SKM-1 (cell line): ENCODE data around the gene KCNJ4.
A peak's percentile ranks its signal among the peaks of the same experiment; 100 is the strongest.

Experiments
- DNase-seq: peaks from one replicate; lab custom pipeline; 2025; ENCODE audit not compliant: unreplicated experiment; lab: John Stamatoyannopoulos, UW

The KCNJ4 gene

DNA sequence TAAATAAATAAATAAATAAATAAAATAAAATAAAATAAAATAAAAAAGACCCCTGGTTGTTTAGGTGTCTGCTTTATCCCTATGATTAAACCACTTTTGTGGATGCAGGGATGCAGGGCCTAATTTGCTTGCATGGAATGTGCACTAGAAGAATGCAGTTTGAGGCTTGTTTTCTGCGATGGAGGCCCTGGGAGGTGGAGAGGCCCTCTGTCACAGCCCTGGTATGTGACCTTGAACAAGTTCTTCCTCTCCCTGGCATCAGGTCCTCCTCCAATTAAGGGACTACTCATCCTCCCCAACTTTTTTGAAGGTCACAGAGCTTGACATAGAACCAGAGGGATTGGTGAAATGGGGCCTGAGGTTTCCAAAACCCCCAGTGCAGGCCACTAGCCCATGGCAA is 22.7 kb downstream of the KCNJ4 start:
- no peak for DNase-seq

DNA sequence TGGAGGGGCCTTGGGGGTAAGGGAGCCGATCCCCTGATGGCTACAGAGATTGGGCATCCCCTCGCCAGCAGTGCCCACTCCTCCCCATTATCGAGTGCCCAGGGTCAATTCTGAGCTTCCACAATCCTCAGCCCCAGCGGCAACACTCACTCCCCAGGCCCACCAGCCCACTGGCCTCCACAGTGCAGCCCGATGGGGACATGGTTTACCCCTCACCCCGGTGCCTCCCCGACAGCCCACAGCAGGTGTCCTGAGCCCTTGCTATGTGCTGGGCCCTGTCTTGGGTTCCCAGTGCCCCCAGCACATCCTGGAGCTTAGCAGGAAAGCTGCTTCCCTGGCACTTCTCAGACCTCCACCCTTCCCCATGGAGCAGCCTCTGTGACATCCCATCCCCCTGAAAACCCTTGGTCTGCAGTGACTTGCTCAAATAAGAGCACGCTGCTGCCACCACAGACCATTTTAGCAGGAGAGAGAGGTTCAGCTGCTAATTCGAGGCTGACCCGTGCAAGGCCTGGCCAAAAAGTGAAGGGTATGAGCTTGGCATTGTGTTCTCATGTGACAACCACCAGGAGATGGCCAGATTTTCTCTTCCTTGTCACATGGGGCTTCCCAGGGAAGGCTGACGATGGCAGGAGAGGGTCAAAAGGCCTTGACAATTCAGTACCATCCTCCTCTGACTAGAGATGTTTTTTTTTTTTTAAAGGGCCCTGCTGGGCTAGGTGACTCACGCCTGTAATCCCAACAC is 23.6 kb downstream of the KCNJ4 start:
- no peak for DNase-seq

DNA sequence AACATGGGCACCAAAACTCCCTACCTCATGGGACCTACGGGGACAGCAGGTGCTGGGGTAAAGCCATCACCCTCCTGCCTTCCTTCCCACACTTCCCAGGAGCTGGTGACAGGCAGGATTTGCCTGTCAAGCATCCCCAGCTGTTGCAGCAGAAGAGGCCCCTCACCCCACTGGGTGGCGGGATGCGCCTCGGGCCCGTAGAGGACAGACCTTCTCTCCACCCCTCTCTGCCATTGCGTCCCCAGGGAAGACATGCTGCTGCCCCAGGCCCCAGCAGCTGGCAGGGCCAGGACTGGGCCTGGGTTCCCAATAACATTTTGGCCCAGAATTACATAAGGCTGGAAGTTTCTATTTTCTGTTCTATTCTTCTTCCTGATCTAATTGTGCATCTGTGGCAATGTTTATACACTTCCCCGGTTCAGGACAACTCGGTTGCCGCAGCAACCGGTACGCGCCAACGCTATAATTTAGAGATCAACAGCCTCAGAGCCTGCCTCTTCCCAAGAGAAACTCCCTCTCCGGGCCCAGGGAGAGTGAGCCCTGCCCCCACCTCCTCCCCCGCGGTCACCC is 25.4 kb downstream of the KCNJ4 start:
- DNase-seq: no peak

DNA sequence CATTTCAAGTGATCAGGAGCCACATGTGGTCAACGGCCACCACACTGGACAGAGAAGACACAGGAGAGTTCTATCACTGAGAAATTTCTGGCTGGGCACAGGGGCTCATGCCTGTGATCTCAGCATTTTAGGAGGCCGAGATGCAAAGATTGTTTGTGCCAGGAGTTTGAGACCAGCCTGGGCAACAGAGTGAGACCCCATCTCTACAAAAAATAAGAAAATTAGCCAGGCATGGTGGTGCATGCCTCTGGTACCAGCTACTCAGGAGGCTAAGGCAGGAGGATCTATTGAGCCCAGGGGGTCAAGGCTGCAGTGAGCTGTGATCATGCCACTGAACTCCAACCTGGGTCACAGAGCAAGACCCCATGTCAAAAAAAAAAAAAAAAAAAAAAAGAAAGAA is 26.3 kb downstream of the KCNJ4 start:
- no peak for DNase-seq

DNA sequence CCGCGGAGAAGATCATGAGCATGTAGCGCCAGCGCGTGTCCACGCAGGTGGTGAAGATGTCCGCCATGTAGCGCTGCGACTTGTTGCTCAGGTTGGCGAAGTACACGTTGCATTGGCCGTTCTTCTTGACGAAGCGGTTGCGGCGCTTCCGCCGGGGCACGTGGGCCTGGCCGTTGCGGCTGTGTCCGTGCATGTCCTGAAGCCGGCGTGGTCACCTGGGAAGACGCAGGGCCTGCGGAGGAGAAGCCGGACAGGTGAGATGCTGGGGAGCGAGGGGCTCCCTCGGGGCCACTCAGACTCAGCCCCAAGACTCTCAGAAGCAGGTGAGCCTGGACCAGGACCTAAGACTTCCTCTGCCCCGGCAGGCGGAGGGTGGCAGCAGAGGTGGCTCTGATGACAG is 27.1 kb downstream of the KCNJ4 start:
- no peak for DNase-seq

DNA sequence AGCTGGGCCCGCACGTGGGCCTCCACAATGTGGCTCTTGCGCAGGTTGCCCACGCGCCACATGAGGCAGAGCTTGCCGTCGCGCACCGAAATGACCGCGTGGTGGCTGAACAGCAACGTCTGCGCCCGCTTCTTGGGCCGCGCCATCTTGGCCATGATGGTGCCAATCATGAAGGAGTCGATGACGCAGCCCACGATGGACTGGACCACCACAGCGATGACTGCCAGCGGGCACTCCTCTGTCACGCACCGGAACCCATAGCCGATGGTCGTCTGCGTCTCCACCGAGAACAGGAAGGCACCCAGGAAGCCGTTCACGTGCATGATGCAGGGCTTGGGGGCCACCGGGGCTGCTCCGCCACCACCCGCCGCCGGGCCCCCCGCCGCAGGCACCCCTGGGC is 27.5 kb downstream of the KCNJ4 start:
- DNase-seq: no peak

DNA sequence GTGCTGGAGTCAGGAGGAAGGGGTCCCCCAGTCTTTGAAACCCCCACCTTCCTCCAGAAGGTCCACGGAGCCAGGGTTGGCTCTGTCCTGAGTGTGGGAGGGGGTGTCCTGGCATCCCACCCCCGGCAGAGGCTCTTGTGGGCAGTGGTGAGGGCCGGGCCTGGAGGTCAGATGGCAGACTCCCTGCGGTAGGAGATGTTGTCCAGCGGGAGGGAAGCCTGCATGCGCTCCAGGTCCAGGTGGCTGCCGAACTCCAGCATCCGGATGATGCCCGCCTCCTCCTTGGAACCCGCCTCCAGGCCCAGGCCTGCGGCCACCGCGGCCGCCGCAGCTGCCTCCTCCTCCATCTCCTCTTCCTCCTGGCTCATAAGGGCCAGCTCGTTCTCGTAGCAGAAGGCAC is 28.4 kb downstream of the KCNJ4 start:
- no peak for DNase-seq

DNA sequence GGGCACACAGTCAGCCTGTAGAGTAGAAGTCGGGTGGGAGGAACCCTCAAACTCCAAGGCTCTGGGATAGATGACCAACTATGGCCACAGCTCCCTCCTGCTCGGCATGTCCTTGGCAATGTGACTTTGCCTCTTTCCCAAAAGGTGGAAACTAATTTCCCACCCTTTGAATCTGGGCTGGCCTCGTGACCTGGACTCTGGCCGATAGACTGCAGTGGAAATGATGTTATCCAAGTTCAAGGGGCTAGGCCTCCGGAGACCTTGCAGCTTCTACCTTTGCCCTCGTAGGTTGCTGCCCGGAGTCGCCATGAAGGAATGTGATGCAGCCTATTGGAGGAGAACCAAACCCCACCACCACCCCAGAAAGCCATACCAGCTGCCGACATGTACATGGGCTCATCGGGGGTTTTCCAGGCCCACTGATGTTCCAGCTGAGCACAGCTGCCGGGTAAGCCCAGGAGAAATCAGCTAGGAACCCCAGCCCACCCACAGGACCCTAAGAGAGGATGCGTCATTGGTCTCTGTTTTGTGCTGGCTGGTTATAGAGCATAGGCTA is 30.4 kb downstream of the KCNJ4 start:
- DNase-seq: no peak

DNA sequence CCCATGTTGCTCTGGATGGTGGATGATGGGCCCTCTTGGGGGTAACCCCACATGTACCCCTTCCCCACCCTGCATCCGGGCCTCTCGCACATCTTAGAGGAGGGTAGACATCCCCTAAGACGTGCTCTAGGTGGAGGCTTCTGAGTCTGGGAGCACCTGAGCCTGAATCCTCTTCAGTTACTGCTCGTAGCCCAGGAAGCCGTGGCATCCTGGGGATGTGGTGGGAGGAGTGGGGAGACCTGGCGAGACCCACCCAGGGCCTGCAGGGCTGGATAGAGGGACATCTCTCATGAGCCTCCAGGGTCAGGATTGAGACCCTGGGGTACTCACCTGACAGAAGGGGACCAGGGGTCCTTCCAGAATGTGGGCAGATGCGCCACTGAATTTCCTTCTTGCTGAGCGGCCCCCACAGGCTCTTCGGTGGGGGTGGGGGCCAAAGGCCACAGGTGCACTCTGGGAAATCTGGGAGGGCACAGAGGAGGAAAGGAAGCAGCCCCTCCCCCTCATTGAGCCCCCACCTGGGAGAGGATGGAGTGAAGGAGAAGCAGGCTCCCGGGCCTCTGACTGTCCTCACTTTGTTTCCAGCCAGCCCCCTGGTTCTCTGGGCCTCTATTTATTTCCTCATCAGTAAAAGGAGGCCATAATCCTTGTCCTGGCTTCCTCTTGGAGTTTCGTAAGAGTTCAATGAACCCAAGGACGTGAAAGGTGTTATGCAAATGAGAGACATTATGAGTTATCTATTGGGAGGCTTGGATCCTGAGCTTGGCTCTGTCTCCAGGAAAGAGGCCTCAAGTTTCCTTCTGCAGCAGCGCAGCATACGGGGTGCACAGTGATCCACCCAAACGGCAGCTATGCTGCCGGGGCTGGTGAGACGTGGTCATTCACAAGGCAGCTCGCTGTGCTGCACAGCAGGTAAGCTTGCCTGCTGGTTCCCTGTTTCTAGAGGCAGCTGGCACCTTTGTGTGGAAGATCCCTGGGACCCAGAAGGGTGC is 31.2 kb downstream of the KCNJ4 start:
- peak; percentile 44 for DNase-seq

DNA sequence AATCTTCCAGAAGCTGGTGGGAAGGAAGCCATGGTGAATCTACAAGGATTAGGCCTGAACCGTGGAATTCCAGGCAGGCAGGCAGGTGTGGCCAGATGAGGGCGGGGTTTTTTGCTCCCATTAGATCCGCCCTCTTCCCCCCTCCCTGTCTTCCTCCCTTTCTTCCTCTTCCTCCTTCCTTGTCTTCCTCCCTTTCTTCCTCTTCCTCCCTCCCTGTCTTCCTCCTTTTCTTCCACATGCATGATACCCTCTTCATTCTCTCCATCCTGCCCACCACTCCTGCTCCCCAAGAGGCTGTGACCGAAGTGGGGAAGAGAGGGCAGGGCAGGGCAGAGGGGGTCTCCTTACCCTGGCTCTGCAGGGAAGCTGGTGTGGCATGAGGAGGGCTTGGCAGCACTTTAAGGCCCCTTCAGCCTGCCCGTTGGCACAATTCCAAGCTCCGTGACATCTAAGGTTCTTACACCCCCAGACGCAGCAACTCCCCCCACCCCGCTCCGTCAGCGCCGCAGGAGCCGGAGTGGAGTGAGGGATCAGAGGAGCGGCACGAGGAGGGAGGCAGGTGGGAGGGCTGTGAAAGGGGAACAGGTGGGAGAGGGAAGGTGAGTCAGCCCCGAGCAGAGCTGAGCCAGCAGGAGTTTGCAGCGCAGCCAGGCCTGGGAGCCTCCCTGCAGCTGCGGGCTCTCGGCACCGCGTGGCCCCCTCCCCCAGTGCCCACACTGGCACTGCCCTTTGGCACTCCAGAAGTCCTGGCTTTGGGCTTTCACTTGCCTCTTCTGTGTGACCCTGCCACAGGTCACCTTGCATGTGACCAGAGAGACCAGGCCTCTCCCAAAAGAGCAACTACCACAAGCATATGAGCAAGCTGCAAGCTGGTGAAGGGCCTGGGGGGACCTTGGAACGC is 32.1 kb downstream of the KCNJ4 start:
- no peak for DNase-seq

DNA sequence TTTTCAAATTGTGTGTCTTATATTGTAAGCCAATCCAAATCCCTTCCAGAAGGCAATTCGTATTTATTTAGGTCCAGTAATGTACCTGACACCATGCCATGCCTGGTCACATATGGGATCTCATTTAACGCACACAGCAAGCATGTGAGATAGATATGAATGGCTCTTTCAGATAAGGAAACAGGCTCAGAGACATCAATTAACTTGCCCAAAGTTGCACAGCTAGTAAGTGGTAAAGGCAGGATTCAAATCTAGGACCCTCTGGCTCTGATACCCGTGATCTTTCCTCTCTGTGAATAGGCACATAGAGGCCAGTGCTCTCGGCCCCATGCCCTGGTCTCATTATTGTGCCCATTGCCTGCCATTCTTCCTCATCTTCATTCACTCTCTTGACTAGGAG is 34.3 kb downstream of the KCNJ4 start:
- no peak for DNase-seq

DNA sequence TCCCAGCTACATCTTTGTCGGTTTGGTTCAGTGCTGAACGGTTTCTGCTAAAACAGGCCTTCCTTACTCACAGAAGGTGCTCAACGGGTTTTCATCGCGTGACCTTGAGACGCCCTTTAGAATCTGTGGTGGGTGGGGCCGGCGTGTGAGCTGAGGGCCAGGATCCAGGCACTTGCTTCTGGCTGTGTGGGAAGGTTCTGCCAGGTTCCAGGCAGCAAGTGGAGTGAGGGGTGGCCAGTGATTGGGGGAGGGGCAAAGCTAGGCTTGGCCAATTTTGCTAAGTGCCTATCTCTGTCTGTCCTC is 35.2 kb downstream of the KCNJ4 start:
- no peak for DNase-seq

DNA sequence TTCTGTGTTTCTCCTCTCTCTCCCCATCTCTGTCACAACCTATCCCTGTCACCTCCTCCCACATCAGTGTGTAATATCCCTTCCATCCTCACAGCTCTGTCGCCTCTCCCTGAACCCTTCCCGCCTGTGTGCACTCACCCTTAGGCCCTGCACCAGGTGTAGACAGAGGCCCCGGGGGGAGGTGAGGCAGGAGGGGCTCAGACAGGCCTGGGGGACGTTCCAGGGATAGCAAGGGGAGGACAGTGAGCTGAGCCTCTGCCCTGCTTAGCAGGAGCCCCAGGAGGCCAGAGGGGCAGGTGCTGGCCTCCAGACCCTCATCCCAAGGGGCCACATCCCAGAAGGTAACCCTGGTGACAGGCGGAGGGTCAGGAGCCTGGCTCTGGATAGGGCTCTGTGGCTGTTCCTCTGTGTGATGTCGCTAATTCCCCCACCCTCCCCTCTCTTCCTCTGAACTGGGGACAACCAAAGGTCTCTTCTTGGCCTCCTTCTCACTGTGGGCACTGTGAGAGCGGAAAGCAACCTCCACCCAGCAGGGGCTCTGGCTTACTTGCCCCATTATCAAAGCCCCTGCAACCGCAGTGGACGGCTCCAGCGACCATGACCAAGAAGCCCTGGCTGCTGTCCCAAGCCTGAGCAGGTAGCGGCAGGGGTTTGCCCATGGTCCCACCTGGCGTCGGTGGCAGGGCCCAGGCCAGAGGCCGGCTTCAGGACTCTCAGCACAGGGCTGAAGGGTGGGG is 35.7 kb downstream of the KCNJ4 start:
- no peak for DNase-seq

DNA sequence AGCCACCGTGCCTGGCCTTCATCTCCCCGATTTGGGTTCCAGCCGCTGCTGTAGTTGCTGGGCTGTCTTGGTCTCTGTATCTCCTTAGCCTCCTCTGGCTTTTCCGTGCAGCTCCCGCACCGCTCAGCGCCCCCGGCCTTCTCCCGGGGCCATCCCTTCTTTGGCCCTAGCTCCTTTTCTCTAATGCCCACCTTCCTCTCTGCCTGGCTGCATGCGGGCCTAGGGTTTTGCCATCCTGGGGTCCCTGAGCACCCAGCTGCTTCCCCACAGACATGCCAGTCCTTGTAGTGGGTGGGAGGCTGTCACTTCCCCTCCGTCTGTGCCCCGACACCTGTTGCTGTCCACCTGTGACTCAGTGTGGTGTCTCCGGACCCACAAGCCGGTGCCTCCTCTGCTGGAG is 36.4 kb downstream of the KCNJ4 start:
- DNase-seq: no peak

DNA sequence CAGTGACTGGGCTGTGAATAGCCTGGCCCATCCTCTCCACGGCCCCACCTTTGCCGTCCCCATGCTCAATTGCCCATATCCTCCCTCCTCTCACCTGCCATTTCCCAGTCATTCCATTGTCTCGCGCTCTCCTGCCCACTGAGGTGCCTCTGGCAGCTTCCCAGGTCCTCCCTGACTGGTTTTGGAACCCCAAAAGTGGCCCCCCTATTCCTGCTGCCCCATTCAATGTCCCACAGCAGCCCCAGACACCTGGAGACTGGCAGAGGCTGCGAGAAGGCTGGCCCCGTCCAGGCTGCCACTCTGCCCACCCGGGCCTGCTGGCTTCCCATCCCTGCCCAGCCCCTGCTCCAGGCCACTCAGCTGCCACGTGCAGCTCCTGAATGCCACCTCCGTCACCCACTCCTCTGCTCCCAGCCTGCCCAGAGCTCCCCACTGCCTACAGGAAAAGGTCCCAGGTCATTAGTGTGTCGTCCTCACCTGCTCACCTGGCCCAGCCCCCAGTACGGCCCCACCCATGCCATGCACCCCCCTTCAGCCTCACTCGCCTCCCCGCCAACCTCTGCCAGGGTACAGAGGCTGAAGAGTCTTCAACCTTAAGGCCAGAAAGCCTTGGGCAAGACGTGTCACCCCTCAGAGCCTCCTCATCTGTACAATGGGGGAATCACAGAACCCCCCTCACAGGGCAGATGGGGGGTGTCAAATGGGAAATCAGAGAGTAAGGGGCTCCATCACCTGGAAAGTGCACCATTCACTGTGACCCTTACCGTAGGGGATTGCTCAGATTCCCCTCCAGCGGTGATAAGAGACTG is 37.5 kb downstream of the KCNJ4 start:
- DNase-seq: no peak

DNA sequence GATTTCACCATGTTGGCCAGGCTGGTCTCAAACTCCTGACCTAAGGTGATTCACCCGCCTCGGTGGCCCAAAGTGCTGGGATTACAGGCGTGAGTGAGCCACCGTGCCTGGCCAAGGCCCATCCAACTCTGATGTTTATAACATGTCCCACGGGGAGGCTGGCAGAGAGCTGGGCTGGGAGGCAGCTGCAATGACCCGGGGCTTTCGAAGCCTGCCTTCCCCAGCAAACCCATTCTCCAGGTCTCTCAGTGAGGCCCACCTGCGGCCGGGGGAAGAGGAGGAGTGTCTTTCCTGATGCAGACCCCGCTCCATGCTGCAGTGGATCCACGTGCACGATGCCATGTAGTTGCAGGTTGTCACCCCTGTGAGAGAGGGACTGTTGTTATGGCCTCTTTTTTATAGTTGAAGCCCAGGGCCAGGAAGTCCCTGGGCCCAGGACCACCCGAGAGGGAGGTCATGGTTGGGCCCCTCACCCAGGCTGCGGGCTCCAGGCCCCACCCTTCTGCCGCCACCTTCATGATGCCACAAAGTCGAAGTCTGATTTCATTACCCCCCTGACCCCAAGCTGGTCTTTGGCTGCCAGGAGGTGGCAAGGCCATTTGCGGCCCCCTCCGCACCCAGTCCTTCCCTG is 38.3 kb downstream of the KCNJ4 start:
- no peak for DNase-seq

DNA sequence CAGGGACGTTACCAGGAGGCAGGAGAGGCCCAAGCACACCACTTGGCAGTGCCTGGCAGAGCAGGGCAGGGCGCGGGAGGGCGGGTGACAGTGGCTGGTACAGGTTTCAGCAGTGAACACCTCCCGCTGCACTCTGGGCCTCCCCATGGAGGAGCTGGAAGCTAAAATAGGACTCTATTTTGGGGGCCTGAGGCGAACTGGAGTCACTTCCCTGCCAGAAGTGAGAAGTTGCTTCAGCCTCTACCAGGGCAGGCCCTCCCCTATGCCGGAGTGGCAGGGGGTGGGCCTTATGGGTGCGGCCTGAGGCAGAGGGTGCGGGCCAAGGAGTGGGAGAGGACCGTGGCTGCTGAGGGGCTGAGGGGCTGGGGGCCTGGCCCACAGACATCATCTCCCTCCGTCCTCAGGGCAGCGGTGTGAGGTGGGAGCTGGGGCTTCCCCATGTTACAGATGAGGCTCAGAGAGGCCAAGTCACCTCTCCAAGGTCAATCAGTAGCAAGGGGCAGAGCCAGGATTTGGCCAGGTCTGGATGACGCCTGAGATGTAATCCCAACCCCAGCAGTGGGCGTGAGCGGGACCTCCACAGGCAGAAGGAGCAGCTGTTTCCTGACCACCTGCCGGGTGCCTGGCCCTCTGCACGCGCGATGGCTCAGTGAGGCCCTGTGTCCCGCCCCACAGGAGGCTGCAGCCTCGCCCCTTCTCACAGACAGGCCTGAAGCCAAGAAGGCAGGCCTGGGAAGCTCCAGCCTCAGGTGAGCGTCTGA is 39.3 kb downstream of the KCNJ4 start:
- no peak for DNase-seq

DNA sequence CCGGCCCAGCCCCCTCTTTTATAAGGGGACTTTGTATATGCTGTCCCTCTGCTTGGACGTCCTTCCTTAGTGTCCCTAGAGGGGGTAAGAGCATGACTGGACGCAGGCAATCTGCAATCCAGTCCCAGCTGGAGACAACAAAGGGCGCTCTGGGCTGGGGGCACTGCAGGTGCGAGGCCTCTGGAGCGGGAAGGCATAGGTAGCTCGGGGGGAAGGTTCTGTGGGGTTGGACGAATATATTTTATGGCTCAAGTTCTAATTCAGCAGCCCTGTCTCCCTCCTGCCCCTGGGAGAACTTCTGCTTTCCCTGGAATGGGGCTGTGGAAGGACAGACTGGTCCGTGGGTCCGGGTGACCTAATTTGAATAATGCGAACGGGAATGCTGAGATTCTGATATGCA is 40.0 kb downstream of the KCNJ4 start:
- DNase-seq: no peak
